SK-N-SH treated with all-trans-retinoic acid at 6 μM for 48 hours (cell line): Measurements from ENCODE around the gene WDR36.

Source experiments
- ATAC-seq: fragments of 200-7000 bp; cut with Tn5 transposase; 3 replicates; pipeline ENCODE4 v1.9.1; 2020; ENCODE audit warnings: mild to moderate bottlenecking, moderate library complexity
- ARNTL ChIP-seq: fragments of 450-650 bp; formaldehyde crosslinking; IDR thresholded peaks from 2 replicates; pipeline ENCODE4 v1.5.0; 2020; ENCODE audit warnings: low read depth, mild to moderate bottlenecking, moderate library complexity, borderline replicate concordance
- BACH2 ChIP-seq: fragments of 250-450 bp; sonication (Bioruptor Pico); IDR thresholded peaks from 2 replicates; pipeline ENCODE4 v1.9.0; 2021; ENCODE audit warnings: mild to moderate bottlenecking, borderline replicate concordance
- CSDC2 ChIP-seq: fragments of 250-450 bp; sonication (Bioruptor Pico); IDR thresholded peaks from 2 replicates; pipeline ENCODE4 v1.5.0; 2020; ENCODE audit warnings: mild to moderate bottlenecking, moderate library complexity
- ESRRG ChIP-seq: fragments of 250-450 bp; sonication (Bioruptor Pico); IDR thresholded peaks from 2 replicates; pipeline ENCODE4 v1.6.1; 2021; ENCODE audit warnings: mild to moderate bottlenecking
- GLIS3 ChIP-seq: fragments of 250-450 bp; sonication (Bioruptor Pico); IDR thresholded peaks from 2 replicates; pipeline ENCODE4 v1.5.0; 2020; ENCODE audit warnings: mild to moderate bottlenecking, moderate library complexity
- ISL1 ChIP-seq: fragments of 250-450 bp; sonication (Bioruptor Pico); IDR thresholded peaks from 2 replicates; pipeline ENCODE4 v2.1.2; 2022; ENCODE audit warnings: mild to moderate bottlenecking, moderate library complexity
- RARB ChIP-seq: fragments of 250-450 bp; sonication (Bioruptor Pico); IDR thresholded peaks from 2 replicates; pipeline ENCODE4 v1.8.0; 2021; ENCODE audit warnings: mild to moderate bottlenecking, moderate library complexity
- SNAI2 ChIP-seq: fragments of 250-450 bp; sonication (Bioruptor Pico); IDR thresholded peaks from 2 replicates; pipeline ENCODE4 v1.5.0; 2020; ENCODE audit warnings: mild to moderate bottlenecking, moderate library complexity
- TCF4 ChIP-seq: fragments of 250-450 bp; sonication (Bioruptor Pico); IDR thresholded peaks from 2 replicates; pipeline ENCODE4 v1.8.0; 2021; ENCODE audit warnings: mild to moderate bottlenecking, moderate library complexity, borderline replicate concordance
- TOX ChIP-seq: fragments of 250-450 bp; sonication (Bioruptor Pico); IDR thresholded peaks from 2 replicates; pipeline ENCODE4 v1.8.0; 2021; ENCODE audit warnings: mild to moderate bottlenecking, moderate library complexity, borderline replicate concordance
- ZFP30 ChIP-seq: fragments of 450-650 bp; formaldehyde crosslinking; IDR thresholded peaks from 2 replicates; pipeline ENCODE4 v1.5.0; 2022; ENCODE audit warnings: mild to moderate bottlenecking, moderate library complexity
- ZNF565 ChIP-seq: fragments of 450-650 bp; formaldehyde crosslinking; conservative IDR thresholded peaks from 2 replicates; pipeline ENCODE4 v1.5.0; 2020; ENCODE audit warnings: low read depth, mild to moderate bottlenecking, moderate library complexity
- ZNF70 ChIP-seq: fragments of 450-650 bp; formaldehyde crosslinking; IDR thresholded peaks from 2 replicates; pipeline ENCODE4 v1.5.0; 2020; ENCODE audit warnings: mild to moderate bottlenecking, moderate library complexity
- ZNF8 ChIP-seq: fragments of 450-650 bp; formaldehyde crosslinking; IDR thresholded peaks from 2 replicates; pipeline ENCODE4 v1.5.0; 2020; ENCODE audit warnings: mild to moderate bottlenecking, moderate library complexity
- TF ChIP-seq, protein P1 (sequence below): fragments of 250-450 bp; sonication (Bioruptor Pico); IDR thresholded peaks from 2 replicates; pipeline ENCODE4 v1.5.1; 2020; ENCODE audit warnings: low read depth, mild to moderate bottlenecking, moderate library complexity
- TF ChIP-seq, protein P2 (sequence below): fragments of 250-450 bp; sonication (Bioruptor Pico); IDR thresholded peaks from 2 replicates; pipeline ENCODE4 v1.5.1; 2021; ENCODE audit warnings: mild to moderate bottlenecking, moderate library complexity
- TF ChIP-seq, protein P3 (sequence below): fragments of 250-450 bp; sonication (Bioruptor Pico); IDR thresholded peaks from 2 replicates; pipeline ENCODE4 v1.8.0; 2020; ENCODE audit warnings: mild to moderate bottlenecking, moderate library complexity, borderline replicate concordance
- TF ChIP-seq, protein P4 (sequence below): fragments of 250-450 bp; sonication (Bioruptor Pico); IDR thresholded peaks from 2 replicates; pipeline ENCODE4 v1.8.0; 2021; ENCODE audit warnings: low read depth, mild to moderate bottlenecking, moderate library complexity, borderline replicate concordance
- TF ChIP-seq, protein P5 (sequence below): fragments of 250-450 bp; sonication (Bioruptor Pico); IDR thresholded peaks from 2 replicates; pipeline ENCODE4 v1.5.0; 2020; ENCODE audit warnings: mild to moderate bottlenecking, moderate library complexity

Gene WDR36

DNA sequence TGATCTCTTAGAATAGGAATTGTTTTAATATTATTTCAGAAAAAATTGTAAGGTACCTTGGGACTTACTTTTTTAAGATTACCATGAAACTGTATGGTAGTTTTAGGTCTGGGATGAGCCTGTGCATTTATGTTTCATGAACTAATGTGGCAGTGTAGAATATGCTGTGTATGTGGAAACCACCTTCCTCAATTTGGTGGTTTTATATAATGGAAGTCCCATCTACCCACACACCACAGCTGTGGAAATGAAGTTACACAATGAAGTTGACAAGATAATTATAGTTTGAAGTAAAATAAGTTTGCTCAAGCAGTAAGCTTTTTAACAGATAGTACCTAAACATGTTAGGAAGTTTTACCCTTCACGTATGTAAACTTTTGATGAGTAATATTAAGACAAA lies 24.4 kb downstream of the WDR36 start:
- no peak for ATAC-seq

DNA sequence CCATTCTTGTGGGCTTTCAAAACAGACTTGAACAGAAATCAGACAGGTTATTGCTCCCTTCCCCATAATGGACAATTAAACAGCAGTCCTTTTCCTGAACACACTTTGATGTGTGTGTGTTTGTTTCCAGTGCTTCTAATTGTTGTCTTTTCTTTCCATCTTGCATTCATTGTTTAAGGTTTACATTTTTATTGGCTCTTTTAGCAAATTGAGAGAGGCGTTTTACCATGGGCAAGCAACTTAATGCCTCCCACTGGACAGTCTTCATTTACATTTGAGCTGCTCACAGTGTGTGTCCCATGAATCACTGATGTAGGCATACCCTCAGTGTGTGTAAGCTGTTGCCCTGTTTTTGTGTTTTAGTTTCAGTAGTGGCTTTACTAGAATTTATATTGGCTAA lies 25.0 kb downstream of the WDR36 start:
- no peak for ATAC-seq
- TF ChIP-seq ARNTL (CRISPR knock-in tag): no peak
- TF ChIP-seq TOX (CRISPR knock-in tag): no peak
- TF ChIP-seq, protein P1, sequence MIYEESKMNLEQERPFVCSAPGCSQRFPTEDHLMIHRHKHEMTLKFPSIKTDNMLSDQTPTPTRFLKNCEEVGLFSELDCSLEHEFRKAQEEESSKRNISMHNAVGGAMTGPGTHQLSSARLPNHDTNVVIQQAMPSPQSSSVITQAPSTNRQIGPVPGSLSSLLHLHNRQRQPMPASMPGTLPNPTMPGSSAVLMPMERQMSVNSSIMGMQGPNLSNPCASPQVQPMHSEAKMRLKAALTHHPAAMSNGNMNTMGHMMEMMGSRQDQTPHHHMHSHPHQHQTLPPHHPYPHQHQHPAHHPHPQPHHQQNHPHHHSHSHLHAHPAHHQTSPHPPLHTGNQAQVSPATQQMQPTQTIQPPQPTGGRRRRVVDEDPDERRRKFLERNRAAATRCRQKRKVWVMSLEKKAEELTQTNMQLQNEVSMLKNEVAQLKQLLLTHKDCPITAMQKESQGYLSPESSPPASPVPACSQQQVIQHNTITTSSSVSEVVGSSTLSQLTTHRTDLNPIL (CRISPR knock-in tag): no peak
- no peak for TF ChIP-seq ZFP30 (CRISPR knock-in tag)
- no peak for TF ChIP-seq GLIS3
- TF ChIP-seq, protein P2, sequence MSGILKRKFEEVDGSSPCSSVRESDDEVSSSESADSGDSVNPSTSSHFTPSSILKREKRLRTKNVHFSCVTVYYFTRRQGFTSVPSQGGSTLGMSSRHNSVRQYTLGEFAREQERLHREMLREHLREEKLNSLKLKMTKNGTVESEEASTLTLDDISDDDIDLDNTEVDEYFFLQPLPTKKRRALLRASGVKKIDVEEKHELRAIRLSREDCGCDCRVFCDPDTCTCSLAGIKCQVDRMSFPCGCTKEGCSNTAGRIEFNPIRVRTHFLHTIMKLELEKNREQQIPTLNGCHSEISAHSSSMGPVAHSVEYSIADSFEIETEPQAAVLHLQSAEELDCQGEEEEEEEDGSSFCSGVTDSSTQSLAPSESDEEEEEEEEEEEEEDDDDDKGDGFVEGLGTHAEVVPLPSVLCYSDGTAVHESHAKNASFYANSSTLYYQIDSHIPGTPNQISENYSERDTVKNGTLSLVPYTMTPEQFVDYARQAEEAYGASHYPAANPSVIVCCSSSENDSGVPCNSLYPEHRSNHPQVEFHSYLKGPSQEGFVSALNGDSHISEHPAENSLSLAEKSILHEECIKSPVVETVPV: no peak
- no peak for TF ChIP-seq CSDC2 (CRISPR knock-in tag)
- no peak for TF ChIP-seq ZNF8 (CRISPR knock-in tag)

More for the DNA sequence above, 24.4 kb downstream of the WDR36 start:
- TF ChIP-seq ZFP30 (CRISPR knock-in tag) (no peak), TCF4 (CRISPR knock-in tag) (no peak), GLIS3 (no peak), ZNF70 (no peak), ARNTL (CRISPR knock-in tag) (no peak), BACH2 (CRISPR knock-in tag) (no peak), ESRRG (CRISPR knock-in tag) (no peak), RARB (CRISPR knock-in tag) (no peak), ZNF565 (no peak), CSDC2 (CRISPR knock-in tag) (no peak), ISL1 (no peak), TOX (CRISPR knock-in tag) (no peak), SNAI2 (CRISPR knock-in tag) (no peak), ZNF8 (CRISPR knock-in tag) (no peak)
- TF ChIP-seq, protein P3, sequence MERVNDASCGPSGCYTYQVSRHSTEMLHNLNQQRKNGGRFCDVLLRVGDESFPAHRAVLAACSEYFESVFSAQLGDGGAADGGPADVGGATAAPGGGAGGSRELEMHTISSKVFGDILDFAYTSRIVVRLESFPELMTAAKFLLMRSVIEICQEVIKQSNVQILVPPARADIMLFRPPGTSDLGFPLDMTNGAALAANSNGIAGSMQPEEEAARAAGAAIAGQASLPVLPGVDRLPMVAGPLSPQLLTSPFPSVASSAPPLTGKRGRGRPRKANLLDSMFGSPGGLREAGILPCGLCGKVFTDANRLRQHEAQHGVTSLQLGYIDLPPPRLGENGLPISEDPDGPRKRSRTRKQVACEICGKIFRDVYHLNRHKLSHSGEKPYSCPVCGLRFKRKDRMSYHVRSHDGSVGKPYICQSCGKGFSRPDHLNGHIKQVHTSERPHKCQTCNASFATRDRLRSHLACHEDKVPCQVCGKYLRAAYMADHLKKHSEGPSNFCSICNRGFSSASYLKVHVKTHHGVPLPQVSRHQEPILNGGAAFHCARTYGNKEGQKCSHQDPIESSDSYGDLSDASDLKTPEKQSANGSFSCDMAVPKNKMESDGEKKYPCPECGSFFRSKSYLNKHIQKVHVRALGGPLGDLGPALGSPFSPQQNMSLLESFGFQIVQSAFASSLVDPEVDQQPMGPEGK (CRISPR knock-in tag): no peak
- TF ChIP-seq, protein P1 (CRISPR knock-in tag): no peak
- TF ChIP-seq, protein P4, sequence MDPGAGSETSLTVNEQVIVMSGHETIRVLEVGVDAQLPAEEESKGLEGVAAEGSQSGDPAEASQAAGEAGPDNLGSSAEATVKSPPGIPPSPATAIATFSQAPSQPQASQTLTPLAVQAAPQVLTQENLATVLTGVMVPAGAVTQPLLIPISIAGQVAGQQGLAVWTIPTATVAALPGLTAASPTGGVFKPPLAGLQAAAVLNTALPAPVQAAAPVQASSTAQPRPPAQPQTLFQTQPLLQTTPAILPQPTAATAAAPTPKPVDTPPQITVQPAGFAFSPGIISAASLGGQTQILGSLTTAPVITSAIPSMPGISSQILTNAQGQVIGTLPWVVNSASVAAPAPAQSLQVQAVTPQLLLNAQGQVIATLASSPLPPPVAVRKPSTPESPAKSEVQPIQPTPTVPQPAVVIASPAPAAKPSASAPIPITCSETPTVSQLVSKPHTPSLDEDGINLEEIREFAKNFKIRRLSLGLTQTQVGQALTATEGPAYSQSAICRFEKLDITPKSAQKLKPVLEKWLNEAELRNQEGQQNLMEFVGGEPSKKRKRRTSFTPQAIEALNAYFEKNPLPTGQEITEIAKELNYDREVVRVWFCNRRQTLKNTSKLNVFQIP (CRISPR knock-in tag): no peak
- TF ChIP-seq, protein P2: no peak
- TF ChIP-seq, protein P5, sequence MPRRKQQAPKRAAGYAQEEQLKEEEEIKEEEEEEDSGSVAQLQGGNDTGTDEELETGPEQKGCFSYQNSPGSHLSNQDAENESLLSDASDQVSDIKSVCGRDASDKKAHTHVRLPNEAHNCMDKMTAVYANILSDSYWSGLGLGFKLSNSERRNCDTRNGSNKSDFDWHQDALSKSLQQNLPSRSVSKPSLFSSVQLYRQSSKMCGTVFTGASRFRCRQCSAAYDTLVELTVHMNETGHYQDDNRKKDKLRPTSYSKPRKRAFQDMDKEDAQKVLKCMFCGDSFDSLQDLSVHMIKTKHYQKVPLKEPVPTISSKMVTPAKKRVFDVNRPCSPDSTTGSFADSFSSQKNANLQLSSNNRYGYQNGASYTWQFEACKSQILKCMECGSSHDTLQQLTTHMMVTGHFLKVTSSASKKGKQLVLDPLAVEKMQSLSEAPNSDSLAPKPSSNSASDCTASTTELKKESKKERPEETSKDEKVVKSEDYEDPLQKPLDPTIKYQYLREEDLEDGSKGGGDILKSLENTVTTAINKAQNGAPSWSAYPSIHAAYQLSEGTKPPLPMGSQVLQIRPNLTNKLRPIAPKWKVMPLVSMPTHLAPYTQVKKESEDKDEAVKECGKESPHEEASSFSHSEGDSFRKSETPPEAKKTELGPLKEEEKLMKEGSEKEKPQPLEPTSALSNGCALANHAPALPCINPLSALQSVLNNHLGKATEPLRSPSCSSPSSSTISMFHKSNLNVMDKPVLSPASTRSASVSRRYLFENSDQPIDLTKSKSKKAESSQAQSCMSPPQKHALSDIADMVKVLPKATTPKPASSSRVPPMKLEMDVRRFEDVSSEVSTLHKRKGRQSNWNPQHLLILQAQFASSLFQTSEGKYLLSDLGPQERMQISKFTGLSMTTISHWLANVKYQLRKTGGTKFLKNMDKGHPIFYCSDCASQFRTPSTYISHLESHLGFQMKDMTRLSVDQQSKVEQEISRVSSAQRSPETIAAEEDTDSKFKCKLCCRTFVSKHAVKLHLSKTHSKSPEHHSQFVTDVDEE: no peak
